Head of caudate nucleus (tissue), 42 donors: Measurements from ENCODE around the gene VPS26B.

ENCODE experiments used
- DNase-seq, 42 donors: peaks; one replicate each; pipeline versions ENCODE4 v3.0.0 to v3.0.0-alpha.2; 2020 to 2021; ENCODE audit warnings: mixed read lengths in 7 of 42
- intact Hi-C: fragments of 100-400 bp; cut with DNase I; formaldehyde crosslinking; loops from one replicate; pipeline ENCODE4 v1.15.0; 2022

The VPS26B gene

GRCh38 chr11:134229126-134229790 is 4.8 kb downstream of the VPS26B start:
- intact Hi-C loops: loop anchor here (10.0 kb wide), 1 partner anchor 184 kb away; no protein-coding TSS in a partner anchor
- peak in 2 of 42 donors; percentile 14 to 29 for DNase-seq

- peak in 2 of 42 donors; percentile 5 to 18 for DNase-seq
- intact Hi-C loops: no loop called here
These were observed 5.9 kb downstream of the VPS26B start for GRCh38 chr11:134230339-134230738.

GRCh38 chr11:134231958-134232659 is 7.6 kb downstream of the VPS26B start:
- DNase-seq: peak in 2 of 42 donors; percentile 23 to 36
- intact Hi-C loops: no loop called here

GRCh38 chr11:134233729-134234179 is 9.3 kb downstream of the VPS26B start:
- intact Hi-C loops: no loop called here
- peak in 1 of 42 donors; percentile 19 for DNase-seq

DNA sequence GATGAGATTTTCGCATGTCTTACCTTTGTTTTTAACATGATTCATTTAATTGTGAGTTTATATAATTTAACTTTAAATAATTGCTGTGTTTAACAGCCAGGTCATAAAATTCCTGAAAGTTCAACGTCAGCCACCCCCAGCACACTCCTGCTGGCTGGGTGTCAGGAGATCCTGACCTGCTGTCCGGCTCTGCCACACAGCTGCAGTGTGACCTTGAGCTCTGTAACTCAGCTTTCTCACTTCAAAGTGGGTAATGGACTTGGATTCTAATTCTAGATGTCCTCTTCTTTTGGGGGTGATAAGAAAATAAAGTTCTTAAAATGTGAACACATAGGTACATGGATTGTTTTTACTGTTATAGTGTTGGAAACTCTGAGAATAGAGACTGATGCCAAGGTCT is 10.9 kb downstream of the VPS26B start:
- DNase-seq: peak in 1 of 42 donors; percentile 8
- intact Hi-C loops: no loop called here

- DNase-seq: no peak
- intact Hi-C loops: no loop called here
These were observed 12.5 kb downstream of the VPS26B start for GRCh38 chr11:134236834-134237556.

DNA sequence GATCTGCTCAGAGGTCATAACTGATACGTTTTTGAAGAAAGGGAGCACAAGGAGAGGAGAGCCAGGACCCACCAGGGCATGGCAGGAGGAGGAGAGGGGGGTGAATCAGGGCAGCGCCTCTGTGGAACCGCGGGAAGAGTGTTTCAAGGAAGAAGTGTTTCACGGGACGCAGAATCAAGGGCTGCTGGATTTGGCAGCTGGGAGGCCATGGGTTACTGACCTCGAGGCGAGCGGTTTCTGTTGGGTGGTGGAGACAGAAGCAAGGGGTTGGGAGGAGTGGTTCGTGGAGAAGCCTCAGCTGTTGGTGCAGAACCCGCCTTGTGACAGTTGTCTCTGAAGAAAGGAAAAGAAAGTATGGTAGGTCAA is 13.1 kb downstream of the VPS26B start:
- peak in 2 of 42 donors; percentile 4 to 12 for DNase-seq

DNA sequence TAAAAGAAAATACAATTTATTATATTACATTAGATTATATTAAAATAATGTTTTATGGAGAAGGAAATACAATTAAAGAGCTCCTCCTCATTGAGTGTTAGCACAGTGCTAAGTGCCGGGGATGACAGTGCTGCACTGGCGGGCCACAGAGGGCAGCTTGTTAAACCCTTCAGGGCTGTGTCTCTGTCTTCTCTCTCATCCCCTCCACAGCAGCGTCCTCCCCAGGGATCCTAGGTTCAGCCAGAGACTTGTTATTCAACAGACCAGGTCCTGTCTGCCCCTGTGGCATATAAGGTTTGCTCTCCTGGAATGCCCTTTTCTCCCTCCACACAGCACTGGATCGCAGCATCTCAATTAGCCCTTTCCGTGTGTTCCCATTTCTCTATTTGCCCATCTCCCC is 14.5 kb downstream of the VPS26B start:
- peak in 1 of 42 donors; percentile 4 for DNase-seq
- intact Hi-C loops: no loop called here

More for the DNA sequence above, 13.1 kb downstream of the VPS26B start:
- intact Hi-C loops: no loop called here

DNA sequence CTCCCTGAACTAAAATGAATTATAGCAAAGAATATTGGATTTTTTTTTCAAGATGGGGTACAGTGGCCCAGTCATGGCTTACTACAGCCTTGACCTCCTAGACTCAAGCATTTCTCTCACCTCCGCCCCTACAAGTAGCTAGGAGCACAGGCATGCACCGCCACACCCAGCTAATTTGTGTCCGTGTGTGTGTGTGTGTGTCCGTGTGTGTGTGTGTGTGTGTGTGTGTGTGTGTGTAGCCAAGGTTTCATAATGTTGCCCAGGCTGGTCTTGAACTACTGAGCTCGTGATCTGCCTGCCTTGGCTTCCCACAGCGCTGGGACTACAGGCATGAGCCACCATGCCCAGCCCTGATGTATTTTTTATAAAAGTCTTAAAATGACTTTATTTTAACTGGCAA is 16.1 kb downstream of the VPS26B start:
- no peak for DNase-seq
- intact Hi-C loops: no loop called here

DNA sequence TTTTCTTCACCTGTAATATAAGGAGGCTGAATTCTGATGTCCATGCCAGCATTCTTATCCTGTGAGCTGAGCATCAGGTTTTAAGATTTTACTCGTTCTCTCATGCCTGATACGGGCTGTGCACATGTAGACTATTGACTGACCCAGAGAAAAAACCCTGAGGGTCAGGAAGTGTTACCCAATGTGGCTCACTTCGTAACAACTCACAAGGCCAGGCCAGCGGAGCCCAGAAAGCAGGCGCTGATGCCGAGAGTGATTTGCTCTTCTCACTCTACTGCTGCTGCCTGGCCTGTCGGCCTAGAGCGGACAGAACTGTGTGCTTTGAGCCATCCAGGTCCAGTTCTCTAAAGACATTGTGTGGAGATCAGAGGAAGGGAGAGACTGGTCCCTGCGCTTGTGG is 17.9 kb downstream of the VPS26B start:
- intact Hi-C loops: no loop called here

DNA sequence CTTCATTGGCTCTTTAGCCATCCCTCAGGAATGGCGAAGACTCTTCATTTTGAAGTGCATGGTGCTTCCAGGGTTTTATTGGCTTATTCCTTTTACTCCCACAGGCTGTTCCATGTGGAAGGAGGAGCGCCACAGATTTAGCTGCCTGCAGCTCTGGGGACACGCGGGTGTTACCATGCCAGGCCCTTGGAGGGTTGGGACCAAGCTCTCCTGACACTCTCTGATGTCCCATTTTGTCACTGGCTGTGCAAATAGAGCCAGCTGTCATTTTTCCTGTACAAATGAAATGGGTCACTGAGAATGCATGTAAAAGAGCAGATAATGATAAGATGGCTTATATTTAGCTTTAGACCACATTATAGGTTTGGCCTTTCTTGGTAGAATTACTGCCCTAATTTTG is 19.4 kb downstream of the VPS26B start:
- intact Hi-C loops: no loop called here

More for the DNA sequence above, 17.9 kb downstream of the VPS26B start:
- no peak for DNase-seq

GRCh38 chr11:134244593-134244992 is 20.1 kb downstream of the VPS26B start:
- no peak for DNase-seq
- intact Hi-C loops: no loop called here

More for the DNA sequence above, 19.4 kb downstream of the VPS26B start:
- no peak for DNase-seq

DNA sequence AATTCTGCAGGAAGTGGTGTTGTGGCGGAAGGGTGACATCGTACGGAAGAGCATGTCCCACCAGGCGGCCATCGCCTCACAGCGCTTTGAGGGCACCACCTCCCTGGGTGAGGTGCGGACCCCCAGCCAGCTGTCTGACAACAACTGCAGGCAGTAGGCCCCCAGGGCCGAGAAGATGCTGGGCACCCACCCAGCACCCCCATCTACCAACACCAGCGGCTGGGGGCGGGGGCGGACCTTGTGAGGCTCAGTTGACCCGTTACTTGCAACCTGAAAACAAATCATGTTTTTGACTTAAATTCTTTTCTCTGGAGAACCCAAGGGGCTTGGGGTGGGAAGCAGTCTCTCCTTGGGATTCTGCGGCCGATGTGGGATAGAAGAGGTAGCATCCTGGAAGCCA is 21.0 kb downstream of the VPS26B start:
- intact Hi-C loops: no loop called here
- DNase-seq: no peak

DNA sequence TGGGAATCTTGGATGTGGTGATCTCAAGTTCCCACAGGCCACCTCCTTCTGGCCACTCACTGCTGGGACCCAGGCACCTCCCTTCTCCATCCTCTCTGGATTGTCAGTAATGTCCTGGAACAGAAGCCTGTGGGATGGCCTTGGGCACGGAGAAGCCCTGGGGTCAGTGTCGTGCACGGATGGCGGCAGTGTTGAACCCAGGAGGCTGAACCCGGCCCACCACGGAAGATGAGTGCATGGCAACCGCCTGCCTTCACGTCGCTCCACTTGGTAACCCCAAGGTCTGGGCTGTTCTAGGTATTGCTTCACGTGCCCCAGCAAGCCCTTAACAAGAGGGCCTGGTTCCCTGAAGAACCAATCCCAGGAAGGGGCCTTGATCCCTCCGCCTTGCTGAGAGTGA is 21.6 kb downstream of the VPS26B start:
- no peak for DNase-seq
- intact Hi-C loops: no loop called here

DNA sequence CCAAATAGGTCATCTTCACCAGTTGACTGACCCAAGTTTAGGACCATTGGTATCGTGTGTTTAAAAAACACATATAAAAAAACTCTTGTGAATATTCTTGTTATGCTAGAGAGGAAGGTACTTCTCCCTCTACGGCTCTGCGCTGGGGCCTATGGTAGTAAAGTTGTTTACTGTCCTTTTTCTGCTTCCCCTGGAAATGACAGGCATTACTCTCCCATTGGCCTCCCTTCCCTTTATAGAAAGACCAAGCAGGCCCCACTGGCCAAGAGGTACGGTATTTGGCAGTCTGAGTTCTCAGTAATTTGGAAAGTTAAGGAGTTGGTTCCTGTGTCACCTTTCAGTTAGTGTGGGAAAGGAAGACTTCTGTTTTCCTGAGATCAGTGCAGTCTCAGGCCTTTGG is 22.2 kb downstream of the VPS26B start:
- intact Hi-C loops: no loop called here
- DNase-seq: no peak

- DNase-seq: peak in 1 of 42 donors; percentile 21
- intact Hi-C loops: no loop called here
These were observed 24.5 kb downstream of the VPS26B start for GRCh38 chr11:134248910-134249480.

- DNase-seq: no peak
- intact Hi-C loops: no loop called here
These were observed 25.8 kb downstream of the VPS26B start for GRCh38 chr11:134250246-134250645.

- intact Hi-C loops: no loop called here
These were observed 26.2 kb downstream of the VPS26B start for GRCh38 chr11:134250675-134251074.

GRCh38 chr11:134252346-134253187 is 28.1 kb downstream of the VPS26B start:
- DNase-seq: peak in 26 of 42 donors; percentile 13 to 67 (median 42)
- intact Hi-C loops: no loop called here

More at GRCh38 chr11:134250675-134251074, 26.2 kb downstream of the VPS26B start:
- no peak for DNase-seq
